Ectodermal cell (in vitro differentiated cells): Measurements from ENCODE around the gene MAP1LC3A.

Source experiments
- H3K27ac ChIP-seq: 2 replicates; pipeline ENCODE4 v1.7.0; 2013; ENCODE audit warnings: mild to moderate bottlenecking, low read depth, low read length; ENCODE audit not compliant: insufficient read depth, poor library complexity, severe bottlenecking
- H3K27me3 ChIP-seq: 2 replicates; pipeline ENCODE4 v1.7.0; 2013; ENCODE audit warnings: mild to moderate bottlenecking, low read length; ENCODE audit not compliant: insufficient read depth, control insufficient read depth, poor library complexity, severe bottlenecking
- H3K36me3 ChIP-seq: one replicate; pipeline ENCODE4 v1.7.0; 2013; ENCODE audit warnings: low read length; ENCODE audit not compliant: control insufficient read depth, insufficient read depth
- H3K4me1 ChIP-seq: one replicate; pipeline ENCODE4 v1.7.0; 2013; ENCODE audit warnings: low read length; ENCODE audit not compliant: control insufficient read depth, insufficient read depth
- H3K4me3 ChIP-seq: 2 replicates; pipeline ENCODE4 v1.7.0; 2013; ENCODE audit warnings: low read depth, low read length, control low read depth; ENCODE audit not compliant: insufficient read depth
- H3K9me3 ChIP-seq: 2 replicates; pipeline ENCODE4 v1.7.0; 2013; ENCODE audit warnings: mild to moderate bottlenecking, low read length, moderate library complexity; ENCODE audit not compliant: control insufficient read depth
- WGBS, 2 experiments: methylation state at CpG; one replicate each; pipeline ENCODE4 v1.1.7; 2013; ENCODE audit warnings: missing lambda C conversion rate in 2 of 2; 5-methylcytosine and 5-hydroxymethylcytosine counted together

Gene MAP1LC3A

DNA sequence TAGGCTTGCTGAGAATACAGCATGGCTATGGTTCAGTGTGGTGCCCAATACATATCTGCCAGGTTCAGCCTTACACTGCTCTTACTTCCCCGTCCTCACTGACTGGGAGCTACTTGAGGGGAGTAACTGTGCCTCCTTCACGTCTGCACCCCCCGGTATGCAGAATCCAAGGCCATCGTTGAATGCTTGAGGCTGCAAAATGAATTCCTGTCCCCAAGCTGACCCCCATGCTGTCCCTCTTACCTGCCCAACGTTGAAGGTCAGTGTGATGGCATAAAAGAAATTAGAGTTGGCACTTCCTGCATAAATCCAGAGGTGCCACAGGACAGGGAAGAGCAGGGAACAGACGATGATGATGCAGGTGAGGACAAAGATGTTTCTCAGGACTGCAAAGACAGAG lies 16.3 kb downstream of the MAP1LC3A start:
- H3K36me3 ChIP-seq: peaks cover 4% of the 10 kb centered on the region
- no peak overlapping the region for H3K4me3 ChIP-seq
- H3K27me3 ChIP-seq: no peaks in the 10 kb centered on the region
- H3K27ac ChIP-seq: no peak overlapping the region
- H3K9me3 ChIP-seq: no peaks in the 10 kb centered on the region
- no peaks in the 10 kb centered on the region for H3K4me1 ChIP-seq
- 93% methylated on average over 6 of the region's 6 CpGs for WGBS, 2 experiments

DNA sequence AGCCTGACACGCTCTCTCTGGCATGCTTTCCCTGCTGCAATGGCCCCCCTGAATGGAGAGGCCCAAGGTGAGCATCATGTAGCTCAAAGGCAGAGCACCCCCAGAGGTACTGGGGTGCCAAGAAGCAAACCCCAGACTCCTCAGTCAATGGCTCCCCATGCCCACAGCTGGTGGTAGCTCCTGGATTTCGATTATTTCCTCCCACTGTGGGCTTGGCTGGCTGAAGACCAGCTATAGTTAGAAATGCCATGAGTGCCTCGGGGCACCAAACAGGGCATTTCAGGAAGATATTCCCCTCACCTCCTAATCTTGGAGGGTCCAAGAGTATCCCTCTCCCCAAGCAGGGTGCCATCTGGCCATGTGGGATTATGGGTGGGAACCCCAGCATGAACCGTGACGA lies 16.8 kb downstream of the MAP1LC3A start:
- H3K4me3 ChIP-seq: no peak overlapping the region
- 94 to 96% methylated on average over 5 of the region's 5 CpGs for WGBS, 2 experiments
- H3K4me1 ChIP-seq: no peaks in the 10 kb centered on the region
- H3K9me3 ChIP-seq: no peaks in the 10 kb centered on the region
- no peaks in the 10 kb centered on the region for H3K27me3 ChIP-seq
- peaks cover 4% of the 10 kb centered on the region for H3K36me3 ChIP-seq
- no peak overlapping the region for H3K27ac ChIP-seq

DNA sequence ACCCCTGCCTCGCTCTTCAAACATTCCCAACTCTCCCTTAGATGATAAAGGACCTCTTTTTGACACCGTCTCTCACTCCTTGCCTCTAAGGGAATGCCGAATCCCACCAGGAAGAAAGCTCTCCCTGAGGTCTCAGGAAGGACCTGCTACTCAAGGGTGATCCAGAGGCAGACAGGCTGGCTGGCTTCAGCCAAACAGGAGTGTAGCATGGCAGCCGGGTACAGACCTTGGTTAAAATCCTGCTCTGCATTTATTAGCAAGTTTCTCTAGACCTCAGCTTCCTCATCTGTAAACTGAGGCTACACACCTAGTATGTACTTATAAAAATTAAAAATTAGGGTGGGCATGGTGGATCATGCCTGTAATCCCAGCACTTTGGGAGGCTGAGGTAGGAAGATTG lies 17.2 kb downstream of the MAP1LC3A start:
- H3K9me3 ChIP-seq: no peaks in the 10 kb centered on the region
- H3K4me3 ChIP-seq: no peak overlapping the region
- H3K27me3 ChIP-seq: no peaks in the 10 kb centered on the region
- H3K27ac ChIP-seq: no peak overlapping the region
- no peaks in the 10 kb centered on the region for H3K4me1 ChIP-seq
- WGBS, 2 experiments: 92 to 97% methylated on average over 4 of the region's 4 CpGs
- peaks cover 4% of the 10 kb centered on the region for H3K36me3 ChIP-seq

DNA sequence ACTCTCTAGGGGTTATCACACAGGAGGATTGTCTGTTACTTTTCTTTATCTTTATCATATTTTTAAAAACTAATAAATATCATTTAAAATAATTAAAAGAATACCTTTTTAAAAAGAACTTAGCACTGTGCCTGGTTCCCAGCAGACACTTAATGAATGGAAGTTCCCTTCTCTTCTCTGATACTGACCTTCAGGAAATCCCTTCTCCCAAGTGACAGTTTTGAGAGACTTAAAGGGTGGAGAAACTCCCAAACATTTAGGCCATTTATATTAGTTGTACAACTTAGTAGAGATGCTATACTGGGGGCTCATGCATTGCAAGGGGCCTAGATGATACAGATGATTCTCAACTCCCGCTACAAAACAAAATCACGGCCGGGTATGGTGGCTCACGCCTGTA lies 18.5 kb downstream of the MAP1LC3A start:
- Histone ChIP-seq H3K4me3 (no peak overlapping the region), H3K36me3 (peaks cover 4% of the 10 kb centered on the region), H3K27ac (no peak overlapping the region), H3K27me3 (no peaks in the 10 kb centered on the region), H3K9me3 (no peaks in the 10 kb centered on the region), H3K4me1 (no peaks in the 10 kb centered on the region)
- 90 to 97% methylated on average over 4 of the region's 4 CpGs for WGBS, 2 experiments

DNA sequence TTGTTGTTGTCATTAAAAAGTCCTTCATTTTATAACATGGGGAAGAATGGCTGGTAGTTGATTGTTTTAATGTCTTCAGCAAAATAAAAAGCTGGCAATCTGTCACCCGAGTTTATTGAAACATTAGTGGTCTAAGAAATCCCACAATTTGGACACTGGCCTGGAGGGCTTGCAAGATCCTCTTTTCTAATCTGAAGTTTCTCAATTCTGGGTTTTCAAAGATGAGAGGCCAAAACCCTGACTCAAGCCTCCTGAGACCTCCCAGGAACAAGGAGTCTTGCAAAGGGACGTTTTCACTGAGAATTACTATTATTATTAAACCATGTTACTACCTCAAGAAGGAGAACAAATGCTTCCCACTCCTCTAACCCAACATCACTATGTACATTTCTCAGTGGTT lies 19.5 kb downstream of the MAP1LC3A start:
- peaks cover 4% of the 10 kb centered on the region for H3K36me3 ChIP-seq
- H3K27me3 ChIP-seq: no peaks in the 10 kb centered on the region
- H3K4me1 ChIP-seq: no peaks in the 10 kb centered on the region
- WGBS, 2 experiments: 94 to 96% methylated on average over 2 of the region's 2 CpGs
- no peak overlapping the region for H3K4me3 ChIP-seq
- H3K9me3 ChIP-seq: no peaks in the 10 kb centered on the region
- H3K27ac ChIP-seq: no peak overlapping the region

DNA sequence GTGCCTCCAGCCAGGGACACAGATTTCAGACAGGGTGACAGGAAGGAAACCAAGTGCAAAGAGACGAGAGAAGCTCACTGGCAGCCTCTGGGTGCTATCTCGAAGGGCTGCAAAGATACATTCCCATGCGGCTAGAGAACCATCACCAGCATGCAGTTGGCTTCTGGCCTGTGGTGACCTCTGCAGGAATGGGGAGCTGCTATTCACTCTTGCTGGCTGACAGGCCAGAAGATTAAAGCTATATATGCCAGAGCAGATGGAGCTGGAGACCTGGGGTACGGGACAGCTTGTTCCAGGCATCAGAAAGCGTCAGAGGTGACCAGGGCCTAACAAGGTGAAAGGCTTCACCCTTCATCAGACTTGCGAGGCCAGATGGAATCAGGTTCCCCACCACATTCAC lies 20.0 kb downstream of the MAP1LC3A start:
- Histone ChIP-seq H3K4me3 (no peak overlapping the region), H3K9me3 (no peaks in the 10 kb centered on the region), H3K27ac (no peak overlapping the region), H3K4me1 (no peaks in the 10 kb centered on the region), H3K36me3 (peaks cover 4% of the 10 kb centered on the region), H3K27me3 (no peaks in the 10 kb centered on the region)
- 94 to 96% methylated on average over 6 of the region's 6 CpGs for WGBS, 2 experiments

DNA sequence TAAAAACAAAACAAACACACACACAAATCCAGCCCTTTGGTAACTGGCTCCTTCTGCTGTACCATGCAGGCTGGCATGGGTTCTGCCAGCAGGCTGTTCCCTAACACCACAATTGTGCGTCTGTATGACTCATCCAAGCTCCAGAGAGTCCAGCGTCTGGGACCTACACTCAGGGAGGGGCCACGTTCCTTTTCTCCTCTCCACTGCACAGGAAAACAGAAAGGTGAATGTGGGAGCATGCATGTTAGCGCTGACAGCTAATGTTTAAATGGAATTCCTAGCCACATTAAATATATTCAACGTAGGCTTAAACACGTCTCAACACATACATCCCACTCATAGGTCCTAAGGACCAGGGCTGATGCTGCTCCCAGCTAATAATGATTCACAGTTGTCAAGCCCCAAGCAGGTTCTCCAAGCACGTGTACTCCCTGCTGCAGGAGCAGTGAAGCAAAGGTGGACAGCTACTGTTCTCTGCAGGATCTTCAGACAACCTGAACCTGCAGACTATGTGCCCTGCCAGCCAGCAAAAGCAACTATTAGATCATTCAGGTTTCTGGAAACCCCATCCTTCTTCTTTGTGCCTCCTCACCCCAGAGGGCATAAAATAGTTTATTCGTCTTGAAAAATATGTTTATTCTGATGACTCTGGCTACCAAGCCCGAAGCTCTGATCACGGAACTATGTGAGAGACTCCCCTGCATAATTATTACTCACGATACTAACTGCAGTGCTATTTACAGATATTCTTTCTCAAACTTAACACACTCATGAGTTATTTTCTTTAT lies 20.9 kb downstream of the MAP1LC3A start:
- no peaks in the 10 kb centered on the region for H3K27me3 ChIP-seq
- no peaks in the 10 kb centered on the region for H3K9me3 ChIP-seq
- H3K36me3 ChIP-seq: peaks cover 2% of the 10 kb centered on the region
- H3K27ac ChIP-seq: no peak overlapping the region
- no peak overlapping the region for H3K4me3 ChIP-seq
- H3K4me1 ChIP-seq: no peaks in the 10 kb centered on the region
- WGBS, 2 experiments: 93 to 94% methylated on average over 11 of the region's 11 CpGs

DNA sequence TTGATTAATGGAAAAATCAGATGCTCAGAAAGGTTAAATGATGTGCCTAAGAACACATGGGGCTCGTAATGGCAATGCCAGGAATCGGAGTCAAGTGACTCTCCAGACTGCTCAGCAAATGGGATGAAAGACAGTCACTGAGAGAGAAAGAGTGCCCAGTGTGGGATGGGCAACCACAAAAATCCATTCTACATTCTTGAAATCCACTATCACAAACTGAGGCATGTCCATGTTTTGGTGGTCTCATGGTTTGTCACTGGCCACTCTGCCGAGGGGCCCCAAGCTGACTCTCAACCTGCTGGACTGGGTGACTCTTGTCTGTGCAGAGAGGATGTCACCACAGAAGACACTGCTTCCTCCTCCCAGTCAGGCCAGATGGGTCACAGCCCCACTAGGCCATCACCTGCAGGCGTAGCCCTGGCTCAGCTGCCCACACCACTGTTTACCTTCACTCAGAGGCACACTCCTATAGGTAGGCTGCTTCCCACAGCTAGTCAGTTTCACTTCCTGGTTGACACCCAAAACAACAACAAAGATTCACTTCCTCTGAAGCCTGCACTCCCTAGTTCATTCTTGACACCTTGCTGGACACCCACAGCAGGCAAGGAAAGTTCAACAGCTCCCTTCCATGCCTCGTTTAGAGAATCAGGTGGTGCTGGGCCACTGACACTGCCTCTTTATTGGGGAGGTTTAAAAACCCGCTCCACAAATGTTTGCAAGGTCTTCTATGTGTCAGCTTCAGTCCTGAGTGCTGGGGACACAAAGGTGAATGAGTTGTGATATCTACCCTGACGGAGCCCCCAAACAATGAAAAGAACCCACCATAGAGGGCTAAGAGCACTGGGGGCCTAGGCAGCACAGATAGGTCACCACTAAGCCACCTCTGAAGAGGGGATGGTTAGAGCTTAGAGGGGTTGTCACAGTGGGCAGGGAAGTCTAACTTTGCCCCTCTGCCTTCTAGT lies 21.7 kb downstream of the MAP1LC3A start:
- Histone ChIP-seq H3K36me3 (peaks cover 3% of the 10 kb centered on the region), H3K27me3 (no peaks in the 10 kb centered on the region), H3K9me3 (no peaks in the 10 kb centered on the region), H3K27ac (no peak overlapping the region), H3K4me1 (no peaks in the 10 kb centered on the region), H3K4me3 (no peak overlapping the region)
- WGBS, 2 experiments: 95 to 96% methylated on average over 7 of the region's 7 CpGs

DNA sequence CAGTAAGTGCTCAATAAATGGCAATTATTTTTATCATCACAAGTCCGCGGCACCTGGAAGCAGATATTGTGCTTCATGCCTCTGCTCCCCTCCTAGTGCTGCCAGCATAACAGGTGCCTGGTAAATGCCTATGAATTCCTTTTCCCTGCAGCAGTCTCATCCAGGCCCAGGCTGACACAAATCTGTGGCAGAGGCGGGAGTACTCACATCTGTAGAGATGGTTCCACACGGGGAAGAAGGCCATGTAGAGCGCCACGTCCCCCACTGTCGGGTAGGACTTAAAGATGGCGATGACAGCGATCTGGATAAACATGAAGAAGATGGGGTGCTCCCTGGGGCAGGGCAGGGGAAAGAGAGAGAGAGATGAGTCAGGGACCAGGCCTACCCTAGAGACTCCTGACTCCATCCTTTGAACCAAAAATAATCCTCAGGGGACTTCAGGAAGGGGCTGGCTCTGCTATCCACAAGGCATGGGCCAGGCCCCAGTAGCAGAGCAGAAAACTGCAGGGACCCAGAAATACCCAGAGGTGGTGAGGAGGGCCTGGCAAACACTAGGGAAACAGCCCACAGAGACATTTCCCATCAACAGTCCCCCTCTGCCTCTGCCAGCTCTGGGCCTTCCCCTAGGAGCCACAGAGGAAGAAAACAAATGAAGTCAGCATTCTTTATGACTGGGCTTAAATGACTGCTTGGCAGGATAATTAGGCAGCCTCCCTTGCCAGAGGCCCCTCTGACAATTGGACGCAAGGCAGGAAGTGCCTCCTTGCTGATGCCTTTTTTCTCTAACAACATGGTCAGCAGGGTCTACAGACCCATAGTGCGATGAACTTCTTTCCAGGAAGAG lies 23.0 kb downstream of the MAP1LC3A start:
- Histone ChIP-seq H3K27ac (no peak overlapping the region), H3K36me3 (peaks cover 5% of the 10 kb centered on the region)

More for the DNA sequence above, 23.0 kb downstream of the MAP1LC3A start:
- Histone ChIP-seq H3K9me3 (no peaks in the 10 kb centered on the region), H3K27me3 (no peaks in the 10 kb centered on the region), H3K4me1 (no peaks in the 10 kb centered on the region), H3K4me3 (no peak overlapping the region)
- WGBS, 2 experiments: 96% methylated on average over 11 of the region's 11 CpGs
